ENCODE measurements around the gene METTL8. TPM values are rescaled to one million over a fixed set of nuclear protein-coding genes. Genes with fewer than 3 reads are reported as not detected.

The METTL8 gene
- total and polyA plus RNA-seq, 8 donors = 13.8 to 19.2 (median 15.2) TPM

DNA sequence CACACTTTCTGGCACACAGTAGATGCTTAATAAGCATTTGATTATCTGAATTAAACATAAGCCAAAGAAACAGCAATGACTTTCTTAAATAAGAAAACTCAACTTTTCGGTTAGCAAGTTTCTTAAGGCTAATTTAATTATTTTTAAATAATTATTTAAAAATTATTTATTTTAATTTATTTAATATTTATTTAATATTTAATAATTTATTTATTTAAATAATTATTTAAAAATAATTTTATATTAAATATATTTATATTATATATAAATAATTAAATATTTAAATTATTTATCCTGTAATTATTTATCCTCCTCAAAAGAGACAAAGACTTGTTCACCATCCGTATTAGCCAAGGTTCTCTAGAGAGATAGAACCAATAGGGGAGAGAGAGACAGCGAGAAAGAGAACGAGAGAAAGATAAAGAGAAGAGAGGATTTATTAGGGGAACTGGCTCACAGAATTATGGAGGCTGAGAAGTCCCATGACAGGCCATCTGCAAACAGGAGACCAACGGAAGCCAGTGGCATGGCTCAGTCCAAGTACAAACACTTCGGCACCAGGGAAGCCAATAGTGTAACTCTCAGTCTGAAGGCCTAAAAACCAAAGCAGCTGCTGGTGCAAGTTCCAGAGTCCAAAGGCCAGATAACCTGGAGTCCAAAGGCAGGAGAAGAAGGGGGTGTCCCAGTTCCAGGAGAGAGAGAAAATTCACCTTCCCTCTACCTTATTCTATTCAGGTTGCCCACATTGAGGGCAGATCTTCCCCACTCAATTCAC, 125.3 kb downstream of the METTL8 start:
- no peak for DNase-seq
- Histone ChIP-seq H3K4me3 (no peak overlapping the region), H3K27ac (no peak overlapping the region), H3K4me1 (no peaks in the 10 kb centered on the region), H3K27me3 (no peaks in the 10 kb centered on the region), H3K9me3 (peaks cover 0 to 21% of the 10 kb centered on the region in 2 donors), H3K36me3 (no peaks in the 10 kb centered on the region)
- intact Hi-C loops (cut with DNase I) = no loop called here
- ATAC-seq = no peak
- TF ChIP-seq CTCF (IDR thresholded peaks at IDR 0.05) = no peak

- Histone ChIP-seq H3K36me3 (no peaks in the 10 kb centered on the region), H3K9me3 (peaks cover 0 to 20% of the 10 kb centered on the region in 2 donors), H3K27ac (no peak overlapping the region), H3K4me3 (no peak overlapping the region), H3K4me1 (no peaks in the 10 kb centered on the region), H3K27me3 (no peaks in the 10 kb centered on the region)
- ATAC-seq (no peak), DNase-seq (no peak)
- intact Hi-C loops (cut with DNase I) = no loop called here
- TF ChIP-seq CTCF (IDR thresholded peaks at IDR 0.05) = no peak
Measured at GRCh38 chr2:171307560-171307959, 126.2 kb downstream of the METTL8 start.

DNA sequence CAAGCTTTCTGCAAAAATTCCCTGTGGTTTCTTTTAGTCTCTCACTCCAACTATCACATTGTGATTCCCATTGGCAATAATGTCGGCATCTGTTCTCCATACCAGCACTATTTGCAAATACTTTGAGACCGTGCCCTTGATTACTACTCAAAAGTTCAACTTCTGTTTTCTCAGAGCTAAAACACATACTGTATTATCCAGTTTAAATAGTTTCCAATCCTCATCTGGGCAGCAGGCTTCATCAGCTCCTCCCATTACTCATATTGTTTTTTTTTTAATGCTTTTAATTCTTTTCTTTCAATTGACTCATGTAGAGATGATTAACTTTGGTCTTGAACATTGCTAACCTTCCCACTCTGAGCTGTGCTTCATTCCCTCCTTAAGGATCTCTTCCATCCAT, 135.8 kb downstream of the METTL8 start:
- ATAC-seq (no peak), DNase-seq (no peak)
- no peaks in the 10 kb centered on the region for H3K4me1 ChIP-seq
- no peak overlapping the region for H3K4me3 ChIP-seq
- H3K9me3 ChIP-seq = no peaks in the 10 kb centered on the region
- H3K36me3 ChIP-seq = no peaks in the 10 kb centered on the region
- H3K27ac ChIP-seq = no peak overlapping the region
- intact Hi-C loops (cut with DNase I) = no loop called here
- no peaks in the 10 kb centered on the region for H3K27me3 ChIP-seq
- TF ChIP-seq CTCF (IDR thresholded peaks at IDR 0.05) = no peak

DNA sequence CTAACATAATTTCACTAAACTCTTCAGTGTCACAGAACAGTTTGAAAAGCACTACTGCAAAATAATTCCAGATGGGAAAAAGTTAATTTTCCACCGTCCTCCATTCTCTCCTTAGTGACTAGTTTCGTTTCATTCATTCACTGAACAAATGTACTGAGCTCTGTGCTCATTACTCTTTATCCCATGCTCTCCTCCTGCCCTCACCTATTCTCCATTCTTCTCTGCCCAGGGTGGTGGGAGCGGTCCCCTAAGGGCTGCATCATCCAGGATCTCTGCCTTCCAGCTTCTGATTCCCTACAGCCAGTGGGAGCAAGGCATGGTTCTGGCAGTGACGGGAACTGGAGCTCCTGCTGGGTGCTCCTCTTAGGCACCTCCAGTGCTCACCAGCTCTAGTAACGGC, 139.2 kb downstream of the METTL8 start:
- ATAC-seq (no peak), DNase-seq (no peak)
- Histone ChIP-seq H3K4me3 (no peak overlapping the region), H3K27ac (no peak overlapping the region), H3K9me3 (no peaks in the 10 kb centered on the region), H3K4me1 (no peaks in the 10 kb centered on the region), H3K36me3 (no peaks in the 10 kb centered on the region), H3K27me3 (no peaks in the 10 kb centered on the region)
- TF ChIP-seq CTCF (IDR thresholded peaks at IDR 0.05) = no peak
- intact Hi-C loops (cut with DNase I) = no loop called here

DNA sequence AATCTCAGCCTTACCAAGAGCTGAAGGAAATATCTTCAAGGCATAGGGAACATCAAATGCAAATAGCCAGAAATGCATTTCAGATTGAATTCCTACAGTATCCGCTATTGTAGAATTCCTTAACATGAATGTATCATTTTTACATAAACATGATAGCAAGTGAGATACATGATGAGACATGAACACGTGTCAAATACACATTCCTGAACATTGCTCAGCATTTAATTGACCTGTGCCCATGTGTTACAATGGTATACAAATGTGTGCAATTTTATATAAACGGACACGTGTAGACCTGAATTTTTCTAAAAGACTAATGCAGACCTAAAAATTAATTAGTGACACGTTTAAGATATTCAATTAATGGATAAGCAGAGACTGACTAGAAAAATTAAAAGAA, 140.1 kb downstream of the METTL8 start:
- Histone ChIP-seq H3K27ac (no peak overlapping the region), H3K36me3 (no peaks in the 10 kb centered on the region), H3K4me3 (no peak overlapping the region), H3K4me1 (no peaks in the 10 kb centered on the region), H3K9me3 (no peaks in the 10 kb centered on the region), H3K27me3 (no peaks in the 10 kb centered on the region)
- ATAC-seq = no peak
- no peak for DNase-seq
- intact Hi-C loops (cut with DNase I) = no loop called here
- TF ChIP-seq CTCF (IDR thresholded peaks at IDR 0.05) = no peak
